Gastrocnemius medialis (tissue), 4 donors: ENCODE data around the gene CDK14.

Experiments
- CTCF ChIP-seq, 5 experiments: fragments of 450-650 bp in 3 of 5; fragments of 200-600 bp in 2 of 5; sonication (generic) in 2 of 5; IDR thresholded peaks in 4 of 5; conservative IDR thresholded peaks in 1 of 5; 1 replicate in 4 of 5; 2 replicates in 1 of 5; pipeline ENCODE4 v1.5.1; 2016 to 2019; ENCODE audit warnings: antibody characterized with exemption in 5 of 5, mild to moderate bottlenecking in 3 of 5, moderate library complexity in 3 of 5
- POLR2A ChIP-seq, 2 donors: fragments of 450-650 bp; IDR thresholded peaks; one replicate each; pipeline ENCODE4 v1.6.1; 2017; ENCODE audit warnings: antibody characterized with exemption in 2 of 2, mild to moderate bottlenecking in 2 of 2, moderate library complexity in 2 of 2

- TF ChIP-seq POLR2A (IDR thresholded peaks at IDR 0.05) (no peak), CTCF (IDR thresholded peaks at IDR 0.05 in 4 of 5, conservative IDR thresholded peaks at IDR 0.05 in 1 of 5) (no peak)
Observed at GRCh38 chr7:90587766-90588165, 8.4 kb upstream of the CDK14 start.
